GM18507 (cell line): Measurements from ENCODE around the gene SGSH.
"Not testable (repeated sequence)": the region's sequence is repeated elsewhere in the genome, so short reads cannot be mapped to it uniquely, and the experiment has no call there.

Experiments
- DNase-seq: peaks from one replicate; pipeline ENCODE4 v3.0.0; 2011; ENCODE audit warnings: low read depth; ENCODE audit not compliant: insufficient read length; ENCODE audit errors: extremely low spot score
- FAIRE-seq: peaks from 2 replicates; lab custom pipeline; 2011; peaks lifted over from hg19 to GRCh38; lab: Jason Lieb, UNC

The SGSH gene

GRCh38 chr17:80254396-80255251 lies 34.5 kb upstream of the SGSH start:
- DNase-seq (no peak), FAIRE-seq (peak; percentile 89)

- DNase-seq (no peak), FAIRE-seq (no peak)
Measured at GRCh38 chr17:80253631-80254395, 33.7 kb upstream of the SGSH start.

- FAIRE-seq (peak; percentile 70), DNase-seq (peak; percentile 81)
Measured at GRCh38 chr17:80252871-80253270, 32.7 kb upstream of the SGSH start.

- no peak for DNase-seq
- FAIRE-seq, result no peak
Measured at GRCh38 chr17:80251966-80252365, 31.8 kb upstream of the SGSH start.

GRCh38 chr17:80248894-80249710 lies 29.0 kb upstream of the SGSH start:
- FAIRE-seq, result no peak
- no peak for DNase-seq

GRCh38 chr17:80248001-80248893 lies 28.1 kb upstream of the SGSH start:
- no peak for FAIRE-seq
- DNase-seq, result no peak

- DNase-seq (no peak), FAIRE-seq (no peak)
Measured at GRCh38 chr17:80247561-80247960, 27.4 kb upstream of the SGSH start.

GRCh38 chr17:80246726-80247125 lies 26.6 kb upstream of the SGSH start:
- DNase-seq (no peak), FAIRE-seq (no peak)

GRCh38 chr17:80246266-80246681 lies 26.1 kb upstream of the SGSH start:
- FAIRE-seq (no peak), DNase-seq (no peak)

GRCh38 chr17:80245566-80246265 lies 25.6 kb upstream of the SGSH start:
- FAIRE-seq, result no peak
- DNase-seq, result no peak

GRCh38 chr17:80244871-80245509 lies 24.9 kb upstream of the SGSH start:
- no peak for FAIRE-seq
- DNase-seq, result no peak

- FAIRE-seq, DNase-seq: not testable (repeated sequence)
Measured at GRCh38 chr17:80244448-80244847, 24.3 kb upstream of the SGSH start.

GRCh38 chr17:80243526-80244433 lies 23.6 kb upstream of the SGSH start:
- no peak for DNase-seq
- no peak for FAIRE-seq

- FAIRE-seq (no peak), DNase-seq (no peak)
Measured at GRCh38 chr17:80242505-80242904, 22.4 kb upstream of the SGSH start.

- FAIRE-seq (no peak), DNase-seq (no peak)
Measured at GRCh38 chr17:80237386-80237785, 17.3 kb upstream of the SGSH start.

GRCh38 chr17:80236911-80237310 lies 16.8 kb upstream of the SGSH start:
- no peak for DNase-seq
- FAIRE-seq, result no peak

- FAIRE-seq, result no peak
- DNase-seq, result no peak
Measured at GRCh38 chr17:80233202-80233601, 13.1 kb upstream of the SGSH start.
